MV-4-11 (cell line): Measurements from ENCODE around the gene SFXN1.

Source experiments
- DNase-seq: peaks from one replicate; lab custom pipeline; 2025; lab: John Stamatoyannopoulos, UW

The SFXN1 gene

DNA sequence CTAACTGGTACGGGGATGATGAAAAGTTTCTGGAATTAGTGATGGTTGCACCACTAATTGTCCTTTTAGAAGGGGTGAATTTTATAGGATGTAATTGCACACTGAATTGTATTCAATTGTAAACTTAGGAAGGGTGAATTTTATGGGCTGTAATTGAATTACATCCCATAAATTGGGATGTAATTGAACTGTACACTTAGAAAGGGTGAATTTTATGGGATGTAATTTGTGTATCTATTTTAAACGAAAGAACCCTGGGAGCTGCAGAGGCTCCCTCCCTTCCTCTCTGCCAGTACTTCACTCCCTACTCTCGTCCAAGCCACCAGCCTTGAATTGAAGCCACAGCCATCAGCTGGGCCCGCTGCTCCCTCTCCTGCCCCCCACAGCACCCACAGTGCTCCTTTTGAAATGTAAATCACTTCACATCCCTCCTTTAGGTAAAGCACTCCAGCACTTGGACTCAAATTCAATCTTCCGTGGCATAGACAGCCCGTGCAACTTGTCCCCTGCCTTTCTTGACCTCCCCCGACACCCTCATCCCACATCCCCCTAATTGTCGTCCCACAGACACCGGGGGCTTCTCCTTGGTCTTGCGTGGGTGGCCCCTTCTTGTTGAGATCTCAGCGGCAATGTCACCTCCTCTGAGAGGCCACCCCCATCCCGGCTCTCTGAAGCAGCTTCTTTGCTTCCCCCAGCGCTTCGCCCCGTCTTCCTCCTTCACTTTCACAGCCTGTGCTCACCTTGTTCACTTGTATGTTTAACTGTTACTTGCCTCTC is 95.3 kb downstream of the SFXN1 start:
- DNase-seq, result no peak

DNA sequence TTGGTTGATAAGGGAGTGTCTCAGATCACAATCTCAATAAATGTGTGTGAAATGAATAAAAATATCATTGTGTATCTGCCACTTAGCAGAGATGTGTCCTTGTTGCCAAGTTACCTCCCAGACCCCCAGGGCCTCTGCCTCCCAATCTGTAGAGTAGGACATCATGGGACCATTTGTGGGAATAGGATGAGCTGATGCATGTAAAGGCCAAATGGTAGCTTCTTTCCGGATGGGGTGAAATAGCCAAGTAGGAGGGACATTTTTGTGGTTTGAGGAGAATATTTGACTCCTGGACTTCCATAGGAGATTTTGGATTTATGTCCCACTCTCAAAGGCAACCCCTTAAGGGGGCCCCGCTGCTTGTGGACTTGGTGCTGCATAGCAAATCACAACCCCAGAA is 96.9 kb downstream of the SFXN1 start:
- DNase-seq, result no peak

GRCh38 chr5:175576096-175576495 is 97.7 kb downstream of the SFXN1 start:
- peak; percentile 78 for DNase-seq

GRCh38 chr5:175576591-175576990 is 98.2 kb downstream of the SFXN1 start:
- DNase-seq, result no peak
